ENCODE results near the gene GGA2.
A peak's percentile ranks its signal among the peaks of the same experiment; 100 is the strongest.
"Not testable (repeated sequence)": the region's sequence is repeated elsewhere in the genome, so short reads cannot be mapped to it uniquely, and the experiment has no call there.

Gene GGA2

GRCh38 chr16:23464196-23464595, 46.1 kb downstream of the GGA2 start:
- DNase-seq, result no peak

- DNase-seq, result not testable (repeated sequence)
These were observed 47.3 kb downstream of the GGA2 start for GRCh38 chr16:23462994-23463393.

GRCh38 chr16:23453338-23454052, 56.8 kb downstream of the GGA2 start:
- DNase-seq, result no peak

GRCh38 chr16:23452572-23453337, 57.5 kb downstream of the GGA2 start, which contains the start of gene COG7:
Gene COG7, minus strand, starts transcription at chr16:23453189. Its CDS starts 195 bp downstream, at chr16:23452994.
- peak; percentile 92 for DNase-seq

- DNase-seq, result peak; percentile 11
These were observed 58.1 kb downstream of the GGA2 start for GRCh38 chr16:23452221-23452571.

GRCh38 chr16:23448392-23448791, 61.9 kb downstream of the GGA2 start:
- DNase-seq, result no peak

- DNase-seq, result not testable (repeated sequence)
These were observed 72.8 kb downstream of the GGA2 start for GRCh38 chr16:23437542-23437941.

- no peak for DNase-seq
These were observed 73.3 kb downstream of the GGA2 start for GRCh38 chr16:23436951-23437350.

- peak; percentile 84 for DNase-seq
These were observed 74.8 kb downstream of the GGA2 start for GRCh38 chr16:23435500-23435899.

GRCh38 chr16:23434380-23434779, 75.9 kb downstream of the GGA2 start:
- DNase-seq, result peak; percentile 79

- DNase-seq, result no peak
These were observed 76.9 kb downstream of the GGA2 start for GRCh38 chr16:23433261-23433920.

GRCh38 chr16:23432176-23433128, 77.8 kb downstream of the GGA2 start:
- peak; percentile 13 for DNase-seq

GRCh38 chr16:23428351-23428750, 81.9 kb downstream of the GGA2 start:
- no peak for DNase-seq

GRCh38 chr16:23424292-23424958, 85.9 kb downstream of the GGA2 start:
- DNase-seq, result no peak

GRCh38 chr16:23423496-23424049, 86.7 kb downstream of the GGA2 start:
- DNase-seq, result no peak

- DNase-seq, result no peak
These were observed 90.3 kb downstream of the GGA2 start for GRCh38 chr16:23420011-23420410.

GRCh38 chr16:23416816-23417215, 93.5 kb downstream of the GGA2 start:
- DNase-seq, result no peak

- no peak for DNase-seq
These were observed 95.6 kb downstream of the GGA2 start for GRCh38 chr16:23414731-23415130.
